T-helper 2 cell (primary cell): Measurements from ENCODE around the gene BABAM2.

ENCODE experiments used
- DNase-seq, 5 experiments: peaks; one replicate each; pipeline versions ENCODE4 v3.0.0 to v3.0.0-alpha.2; 2012 to 2022

The BABAM2 gene

GRCh38 chr2:28134262-28134812 is 243.8 kb downstream of the BABAM2 start:
- DNase-seq, result peak in 1 of 5 experiments; percentile 54

- peak in 1 of 5 experiments; percentile 45 for DNase-seq
Observed at GRCh38 chr2:28134857-28135256, 244.3 kb downstream of the BABAM2 start.

DNA sequence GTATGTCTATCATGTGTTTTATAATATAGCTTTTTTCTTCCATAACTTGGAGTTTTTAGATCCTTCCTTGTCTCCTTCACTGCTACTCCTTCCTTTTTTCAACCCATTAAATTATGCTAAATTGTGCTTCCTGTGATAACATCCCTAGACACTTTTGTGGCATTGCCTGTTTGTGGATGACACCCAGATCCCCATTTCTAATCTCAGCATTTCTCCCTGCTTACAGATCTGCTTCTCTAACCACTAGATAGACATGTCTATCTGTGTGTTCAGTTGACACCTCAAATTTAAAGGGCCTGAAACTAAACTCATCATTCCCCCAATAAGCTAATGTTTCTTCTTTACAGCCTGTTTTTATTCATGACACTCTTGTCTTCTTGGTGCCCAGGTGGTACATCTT is 244.8 kb downstream of the BABAM2 start:
- DNase-seq, result peak in 2 of 5 experiments; percentile 24 to 73

DNA sequence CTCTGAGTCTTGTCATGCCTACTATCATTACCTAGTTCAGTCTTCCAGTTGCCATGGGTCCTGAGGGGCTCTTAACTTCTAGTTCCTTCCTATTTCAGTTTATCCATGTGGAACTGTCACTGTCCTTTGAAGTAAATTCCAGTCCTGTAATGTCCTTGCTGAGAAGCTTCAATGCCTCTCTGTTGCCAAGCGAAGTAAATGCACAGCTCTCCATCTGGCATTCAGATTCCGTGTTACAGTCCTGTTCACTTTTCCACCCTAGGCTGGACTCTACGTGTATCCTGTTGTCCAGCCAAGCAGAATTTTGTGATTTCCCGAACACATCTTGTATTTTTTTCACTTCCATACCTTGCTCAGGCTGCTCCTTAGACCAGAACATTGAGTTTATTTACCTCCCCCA is 245.3 kb downstream of the BABAM2 start:
- no peak for DNase-seq

DNA sequence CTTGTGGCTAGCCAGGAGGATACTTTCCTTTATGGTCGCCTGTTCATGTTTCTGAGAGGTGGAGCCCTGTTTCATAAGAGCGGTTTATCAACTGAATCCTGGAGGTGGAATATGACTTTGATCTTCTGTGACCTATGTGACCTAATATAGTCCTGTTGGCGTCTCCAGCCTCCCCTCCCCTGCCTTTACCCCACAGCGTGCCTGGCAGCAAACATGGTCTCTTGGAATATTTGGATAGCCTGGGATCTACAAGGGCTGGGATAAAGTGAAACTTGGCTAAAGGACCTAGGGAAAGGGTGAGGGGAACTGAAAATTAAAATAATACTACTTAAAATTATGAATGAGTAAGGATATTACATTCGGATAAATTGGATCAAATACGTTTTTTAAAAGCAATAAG is 246.0 kb downstream of the BABAM2 start:
- DNase-seq, result no peak

GRCh38 chr2:28137221-28137620 is 246.7 kb downstream of the BABAM2 start:
- no peak for DNase-seq

DNA sequence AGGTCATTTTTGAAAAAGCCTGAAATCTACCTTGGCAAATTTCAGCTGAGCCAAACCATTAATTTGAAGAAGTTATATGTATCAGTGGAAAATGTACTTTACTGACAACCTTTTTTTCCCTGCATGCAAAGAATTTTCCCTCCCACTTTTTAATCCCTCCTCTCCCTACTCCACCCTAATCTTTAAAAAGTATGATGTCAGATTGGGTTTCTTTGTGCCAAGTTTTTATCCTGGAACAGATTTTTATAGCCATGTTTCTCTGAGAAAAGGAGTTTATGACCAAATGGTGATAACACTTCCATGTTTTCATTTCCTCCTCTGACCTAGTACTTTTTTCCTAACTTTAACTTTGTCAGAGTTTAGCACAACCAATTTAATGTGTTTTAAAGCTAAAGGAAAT is 251.9 kb downstream of the BABAM2 start:
- no peak for DNase-seq

GRCh38 chr2:28148000-28148399 is 257.5 kb downstream of the BABAM2 start:
- no peak for DNase-seq

GRCh38 chr2:28148566-28148965 is 258.0 kb downstream of the BABAM2 start:
- DNase-seq, result no peak

GRCh38 chr2:28150236-28150915 is 259.8 kb downstream of the BABAM2 start:
- no peak for DNase-seq

- DNase-seq, result no peak
Observed at GRCh38 chr2:28150994-28151393, 260.5 kb downstream of the BABAM2 start.

GRCh38 chr2:28152585-28153280 is 262.2 kb downstream of the BABAM2 start:
- DNase-seq, result no peak

- DNase-seq, result no peak
Observed at GRCh38 chr2:28153851-28154250, 263.3 kb downstream of the BABAM2 start.

- no peak for DNase-seq
Observed at GRCh38 chr2:28155086-28155485, 264.6 kb downstream of the BABAM2 start.

- peak in 1 of 5 experiments; percentile 14 for DNase-seq
Observed at GRCh38 chr2:28155627-28156026, 265.1 kb downstream of the BABAM2 start.

DNA sequence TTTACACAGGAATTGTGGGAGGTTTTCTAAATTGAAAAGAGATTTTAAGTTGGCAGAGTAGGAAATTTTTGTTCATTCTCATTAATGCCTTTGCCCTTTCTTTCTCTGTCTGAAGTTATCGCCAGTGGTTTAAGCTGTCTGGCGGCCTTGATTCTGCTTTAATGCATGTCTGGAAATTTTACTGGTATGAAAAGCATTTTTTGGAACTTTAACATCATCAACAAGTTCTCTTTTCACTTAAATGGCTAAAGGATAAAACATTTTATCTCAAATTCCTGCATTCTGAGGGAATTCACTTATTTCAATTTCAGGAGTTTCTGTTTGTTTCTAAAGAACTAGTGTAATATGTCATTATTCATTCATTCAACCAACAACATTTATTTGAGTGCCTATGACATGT is 268.3 kb downstream of the BABAM2 start:
- no peak for DNase-seq

DNA sequence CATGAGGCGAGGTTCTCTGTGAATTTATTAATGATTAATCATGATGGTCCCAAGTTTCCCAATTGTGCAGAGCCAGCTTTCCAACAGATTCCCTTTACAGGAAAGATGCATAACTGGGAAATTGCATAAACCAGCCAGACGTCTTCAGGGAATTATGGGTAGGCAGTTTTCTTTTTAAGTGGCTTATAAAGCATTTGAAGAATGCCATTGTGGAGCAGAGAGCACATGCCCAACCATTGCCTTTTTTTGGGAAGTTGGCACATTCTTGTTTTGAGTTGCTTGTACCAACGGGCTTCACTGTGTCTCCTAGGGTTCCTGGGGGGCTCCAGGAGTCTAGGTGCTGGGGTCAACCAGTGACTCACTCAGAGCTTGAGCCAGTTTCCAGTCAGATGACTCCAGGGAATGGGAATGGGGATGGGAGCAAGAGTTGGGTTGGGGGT is 270.5 kb downstream of the BABAM2 start:
- no peak for DNase-seq

GRCh38 chr2:28161466-28161865 is 270.9 kb downstream of the BABAM2 start:
- no peak for DNase-seq

DNA sequence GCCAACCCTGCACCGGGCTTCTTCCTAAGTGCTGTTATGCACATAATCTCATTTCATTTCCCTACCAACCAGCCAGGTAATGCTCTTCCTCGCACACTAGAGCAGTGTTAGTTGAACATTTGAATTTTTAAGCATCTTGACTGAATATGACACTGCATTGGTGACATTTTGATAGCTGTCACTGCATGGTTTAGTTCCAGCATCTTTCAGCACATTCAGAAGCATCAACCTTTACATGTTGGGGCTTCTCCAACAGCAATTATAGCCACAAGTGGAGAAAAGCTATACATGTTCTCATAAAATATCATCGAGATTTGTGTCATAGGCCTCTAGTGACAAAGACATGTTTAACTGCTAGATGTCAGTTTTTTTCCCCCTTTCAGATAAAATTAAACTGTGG is 272.0 kb downstream of the BABAM2 start:
- DNase-seq, result no peak

DNA sequence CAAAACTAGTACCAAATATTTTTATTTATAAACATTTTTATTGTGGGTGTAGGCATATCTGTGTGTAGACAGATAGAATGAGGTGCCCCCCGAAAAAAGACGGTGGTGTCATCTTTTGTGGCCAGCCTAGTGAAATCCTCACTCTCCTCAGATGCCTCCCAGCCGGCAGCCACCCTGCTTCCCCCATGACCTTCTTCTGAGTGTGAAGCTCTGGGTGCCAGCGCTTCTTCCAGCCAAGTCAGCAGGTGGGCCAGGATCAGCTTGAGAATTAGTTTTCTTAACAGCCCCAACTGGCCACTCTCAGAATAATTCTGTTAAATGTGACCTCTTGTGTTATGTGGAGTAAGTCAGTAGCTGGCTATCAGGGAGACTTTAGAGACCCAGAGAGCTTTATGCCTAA is 272.5 kb downstream of the BABAM2 start:
- no peak for DNase-seq

DNA sequence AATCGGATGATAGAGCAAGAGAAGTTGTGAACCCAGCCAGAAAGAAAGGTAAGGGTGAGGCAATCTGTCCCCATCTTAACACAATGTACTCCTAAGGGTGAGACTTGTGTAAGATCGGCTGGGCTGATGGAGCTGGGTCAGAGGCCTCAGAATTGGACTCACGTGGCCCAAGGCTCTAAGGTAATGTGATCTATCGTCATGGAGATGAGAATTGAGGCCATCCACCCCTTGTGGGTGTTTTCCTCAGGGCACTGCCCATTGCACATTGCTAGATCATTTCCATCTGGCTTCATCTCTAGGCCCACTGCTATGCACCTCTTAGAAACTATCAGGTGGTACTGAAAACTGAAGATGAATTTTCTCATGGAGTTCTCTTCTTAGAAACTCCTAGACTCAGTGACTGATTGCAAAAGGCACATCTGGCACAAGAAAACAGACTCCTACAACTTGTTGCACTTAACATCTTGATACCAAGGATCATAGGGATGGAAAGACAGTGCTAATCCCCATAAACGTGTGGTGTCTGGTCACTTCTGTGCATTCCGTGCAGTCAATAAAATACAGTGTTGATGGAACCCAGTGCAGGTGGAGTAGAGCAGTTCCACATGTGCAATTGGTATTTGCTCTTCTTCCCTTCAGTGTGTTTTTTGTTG is 273.2 kb downstream of the BABAM2 start:
- DNase-seq, result no peak

DNA sequence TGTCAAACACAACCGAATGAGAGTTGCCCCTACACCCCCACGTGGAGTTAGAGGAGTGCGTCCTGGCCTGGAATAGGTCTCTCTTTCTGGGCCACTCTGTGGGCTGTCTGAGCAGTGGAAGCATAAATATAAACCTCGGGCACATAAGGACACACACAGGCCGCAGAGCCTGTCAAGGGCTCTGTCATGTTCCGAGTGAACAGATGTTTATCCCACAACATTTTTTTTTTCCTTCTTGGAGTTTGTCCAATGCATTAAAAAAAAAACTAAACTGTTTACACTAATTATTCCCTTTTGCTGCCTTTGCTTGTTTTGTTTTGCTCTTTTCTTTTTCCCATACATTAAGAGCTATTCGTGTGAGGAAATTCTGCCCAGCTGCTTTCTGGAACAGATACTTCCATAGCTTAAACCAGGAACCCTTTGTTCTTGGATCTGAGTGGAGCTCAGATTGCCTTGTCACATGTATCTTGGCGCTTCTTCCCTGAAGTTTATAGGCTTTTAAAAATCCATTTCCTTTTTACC is 273.8 kb downstream of the BABAM2 start:
- DNase-seq, result no peak

DNA sequence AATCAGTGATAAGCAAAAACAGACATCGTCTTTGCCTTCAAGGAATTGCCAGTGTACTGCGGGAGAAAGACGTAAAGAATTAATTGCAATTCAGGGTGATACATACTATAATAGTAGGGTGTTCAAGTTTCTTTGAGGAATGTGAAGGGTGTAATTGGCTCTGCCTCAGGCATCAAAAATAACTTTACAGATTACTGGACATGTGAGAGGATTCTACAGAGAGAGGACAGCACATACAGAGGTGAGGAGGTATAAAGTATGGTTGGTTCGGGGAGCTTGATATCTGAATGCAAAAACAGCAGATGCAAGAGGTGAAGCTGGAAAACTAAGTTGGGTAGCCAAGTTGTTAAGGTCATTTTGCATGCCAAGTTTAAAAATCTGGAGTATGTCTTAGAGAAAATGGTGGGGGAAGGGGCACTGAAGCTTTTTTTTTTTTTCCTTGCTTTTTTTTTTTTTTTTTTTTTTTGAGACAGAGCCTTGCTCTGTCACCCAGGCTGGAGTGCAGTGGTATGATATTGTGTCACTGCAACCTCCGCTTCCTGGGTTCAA is 274.6 kb downstream of the BABAM2 start:
- no peak for DNase-seq
